BJ (cell line): ENCODE measurements around the gene CNST. TPM values are rescaled to one million over a fixed set of nuclear protein-coding genes. Genes with fewer than 3 reads are reported as not detected.

Source experiments
- polyA plus RNA-seq: library from polyadenylated mRNA; depleted of rRNA; stranded (reverse); fragments of >200 nt; gene quantifications from 2 replicates; pipeline ENCODE4 v1.2.3, GENCODE V29; 2011; rRNA removed
- small RNA-seq: library from RNA; depleted of rRNA; stranded (forward); fragments of <200 nt; gene quantifications from one replicate; pipeline ENCODE3, GENCODE V24; 2012; ENCODE audit warnings: low replicate concordance, low read depth; ENCODE audit not compliant: insufficient read length

The CNST gene
- polyA plus RNA-seq, 1 experiment: 29.7 TPM

Small RNAs within 50 kb of the gene (small RNA-seq; reads per million reads assigned to genes)
- not detected for gene AL356583.2
- not detected for gene AL591623.2

Other genes starting within 250 kb of the CNST start
- 26.1 and 36.9 TPM in 2 replicates for gene SMYD3, start 59.2 kb upstream of the CNST start, polyA plus RNA-seq
- gene TFB2M, start 195 bp upstream of the CNST start, polyA plus RNA-seq: 10.9 and 17.4 TPM in 2 replicates
- 21.1 and 33.9 TPM in 2 replicates for gene SCCPDH, start 158.0 kb downstream of the CNST start, polyA plus RNA-seq